Hematopoietic multipotent progenitor cell treated with erythropoietin and hydrocortisone succinate and interleukin-3 and kit ligand, for 6 days (in vitro differentiated cells): ENCODE data around the gene MBD3L3.
"Not testable (repeated sequence)": the region's sequence is repeated elsewhere in the genome, so short reads cannot be mapped to it uniquely, and the experiment has no call there.

Experiments used
- DNase-seq: peaks from one replicate; pipeline ENCODE4 v3.0.0-alpha.2; 2015

The MBD3L3 gene

GRCh38 chr19:7063339-7063738 lies 4.9 kb upstream of the MBD3L3 start:
- DNase-seq: no peak

DNA sequence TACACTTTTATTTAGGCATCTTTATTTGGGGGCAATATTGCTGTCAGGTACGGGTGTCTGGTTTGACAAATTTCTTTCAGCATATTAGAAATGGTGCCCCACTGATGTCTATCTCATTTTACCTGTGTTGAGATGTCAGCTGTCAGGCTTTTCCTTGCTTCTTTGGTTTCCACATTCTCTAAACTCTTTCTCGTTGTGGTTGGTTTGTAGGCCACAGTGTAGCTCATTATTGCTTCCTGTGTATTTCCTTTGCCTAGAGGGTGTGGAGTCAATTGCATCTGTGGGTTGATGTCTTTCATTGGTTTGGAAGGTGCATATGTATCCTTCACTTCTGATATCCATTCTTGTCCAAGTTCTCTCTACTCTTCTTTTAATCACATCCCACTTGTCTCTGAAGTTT lies 1.5 kb upstream of the MBD3L3 start:
- DNase-seq: not testable (repeated sequence)

- not testable (repeated sequence) for DNase-seq
Observed at GRCh38 chr19:7056371-7056770, 2.1 kb downstream of the MBD3L3 start.

DNA sequence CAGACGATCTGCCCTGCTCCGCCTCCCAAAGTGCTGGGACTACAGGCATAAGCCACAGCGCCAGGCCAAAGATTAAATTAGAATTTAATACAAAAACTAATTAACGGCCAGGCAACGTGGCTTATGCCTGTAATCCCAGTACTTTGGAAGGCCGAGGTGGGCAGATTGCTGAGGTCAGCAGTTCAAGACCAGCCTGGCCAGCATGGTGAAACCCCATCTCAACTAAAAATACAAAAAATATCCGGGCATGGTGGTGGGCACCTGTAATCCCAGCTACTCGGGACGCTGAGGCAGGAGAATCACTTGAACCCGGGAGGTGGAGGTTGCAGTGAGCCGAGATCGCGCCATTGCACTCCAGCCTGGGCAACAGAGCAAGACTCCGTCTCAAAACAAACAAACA lies 2.8 kb downstream of the MBD3L3 start:
- DNase-seq: not testable (repeated sequence)

GRCh38 chr19:7054635-7055368 lies 3.7 kb downstream of the MBD3L3 start:
- not testable (repeated sequence) for DNase-seq

GRCh38 chr19:7052896-7053295 lies 5.6 kb downstream of the MBD3L3 start:
- not testable (repeated sequence) for DNase-seq

DNA sequence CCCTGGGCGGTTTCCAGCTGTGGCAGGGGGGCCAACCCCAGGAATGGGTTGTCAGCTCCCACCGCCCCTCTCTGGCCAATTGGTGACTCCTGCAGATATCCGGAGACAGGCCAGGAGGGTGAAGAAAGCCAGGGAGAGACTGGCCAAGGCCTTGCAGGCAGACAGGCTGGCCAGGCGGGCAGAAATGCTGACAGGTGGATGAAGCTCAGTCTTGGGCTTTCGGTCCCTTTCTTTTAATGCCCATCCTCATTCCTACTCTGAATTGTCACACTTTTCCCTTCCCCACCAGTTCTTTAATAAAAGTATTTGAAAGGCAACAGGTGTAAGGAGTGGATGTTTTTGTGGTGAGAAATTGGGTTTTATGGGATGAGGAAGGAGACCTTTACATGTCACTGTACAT lies 7.1 kb downstream of the MBD3L3 start:
- DNase-seq: not testable (repeated sequence)

DNA sequence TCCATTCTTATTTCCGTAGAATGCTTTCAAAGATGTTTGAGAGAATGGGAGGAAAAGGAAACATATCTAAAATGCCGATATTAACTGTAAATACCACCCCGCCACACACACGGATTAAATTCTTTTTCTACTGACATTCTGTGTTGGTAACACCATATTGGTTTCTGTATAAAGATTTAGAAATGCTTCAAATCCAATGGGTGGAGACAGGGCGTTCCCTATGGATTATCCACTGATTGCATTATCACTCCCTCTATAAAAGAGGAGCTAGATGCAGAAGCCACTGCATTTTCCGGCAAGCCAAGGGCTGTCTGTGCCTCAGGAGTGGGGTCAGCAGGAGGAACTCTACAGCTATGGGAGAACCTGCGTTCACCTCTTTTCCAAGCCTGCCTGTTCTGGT lies 9.5 kb downstream of the MBD3L3 start, which contains the start of gene MBD3L2:
Gene MBD3L2, plus strand, starts transcription at position 301 of the 400 bp plus-strand sequence. Its CDS starts 53 bp downstream, at position 354.
- not testable (repeated sequence) for DNase-seq

DNA sequence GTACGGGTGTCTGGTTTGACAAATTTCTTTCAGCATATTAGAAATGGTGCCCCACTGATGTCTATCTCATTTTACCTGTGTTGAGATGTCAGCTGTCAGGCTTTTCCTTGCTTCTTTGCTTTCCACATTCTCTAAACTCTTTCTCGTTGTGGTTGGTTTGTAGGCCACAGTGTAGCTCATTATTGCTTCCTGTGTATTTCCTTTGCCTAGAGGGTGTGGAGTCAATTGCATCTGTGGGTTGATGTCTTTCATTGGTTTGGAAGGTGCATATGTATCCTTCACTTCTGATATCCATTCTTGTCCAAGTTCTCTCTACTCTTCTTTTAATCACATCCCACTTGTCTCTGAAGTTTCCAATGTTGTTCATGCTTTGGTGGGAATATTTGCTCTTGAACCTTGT lies 16.9 kb downstream of the MBD3L3 start:
- DNase-seq: not testable (repeated sequence)

GRCh38 chr19:7040079-7040478 lies 18.4 kb downstream of the MBD3L3 start, which contains the start of gene MBD3L4:
MBD3L4 (minus strand) TSS chr19:7040179; CDS start chr19:7040144, 35 bp downstream.
- DNase-seq: not testable (repeated sequence)

DNA sequence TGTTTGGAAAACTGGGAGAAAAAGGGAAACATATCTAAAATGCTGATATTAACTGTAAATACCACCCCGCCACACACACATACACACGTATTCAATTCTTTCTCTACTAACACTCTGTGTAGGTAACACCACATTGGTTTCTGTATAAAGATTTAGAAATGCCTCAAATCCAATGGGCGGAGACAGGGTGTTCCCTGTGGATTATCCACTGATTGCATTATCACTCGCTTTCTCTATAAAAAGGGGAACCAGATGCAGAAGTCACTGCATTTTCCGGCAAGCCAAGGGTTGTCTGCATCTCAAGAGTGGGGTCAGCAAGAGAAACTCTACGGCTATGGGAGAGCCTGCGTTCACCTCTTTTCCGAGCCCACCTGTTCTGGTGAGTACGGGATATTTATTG lies 28.2 kb downstream of the MBD3L3 start, which contains the start of gene MBD3L5:
Gene MBD3L5, plus strand, starts transcription at position 301 of the 400 bp plus-strand sequence. Its CDS starts 34 bp downstream, at position 335.
- DNase-seq: not testable (repeated sequence)

- not testable (repeated sequence) for DNase-seq
Observed at GRCh38 chr19:7028790-7029189, 29.7 kb downstream of the MBD3L3 start.

DNA sequence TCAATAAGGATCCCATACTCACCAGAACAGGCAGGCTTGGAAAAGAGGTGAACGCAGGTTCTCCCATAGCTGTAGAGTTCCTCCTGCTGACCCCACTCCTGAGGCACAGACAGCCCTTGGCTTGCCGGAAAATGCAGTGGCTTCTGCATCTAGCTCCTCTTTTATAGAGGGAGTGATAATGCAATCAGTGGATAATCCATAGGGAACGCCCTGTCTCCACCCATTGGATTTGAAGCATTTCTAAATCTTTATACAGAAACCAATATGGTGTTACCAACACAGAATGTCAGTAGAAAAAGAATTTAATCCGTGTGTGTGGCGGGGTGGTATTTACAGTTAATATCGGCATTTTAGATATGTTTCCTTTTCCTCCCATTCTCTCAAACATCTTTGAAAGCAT lies 37.1 kb downstream of the MBD3L3 start, which contains the start of gene MBD3L2B:
Gene MBD3L2B, minus strand, starts transcription at position 101 of the 400 bp plus-strand sequence. Its CDS starts 34 bp downstream, at position 67.
- not testable (repeated sequence) for DNase-seq

GRCh38 chr19:7018828-7019227 lies 39.6 kb downstream of the MBD3L3 start:
- DNase-seq: no peak

DNA sequence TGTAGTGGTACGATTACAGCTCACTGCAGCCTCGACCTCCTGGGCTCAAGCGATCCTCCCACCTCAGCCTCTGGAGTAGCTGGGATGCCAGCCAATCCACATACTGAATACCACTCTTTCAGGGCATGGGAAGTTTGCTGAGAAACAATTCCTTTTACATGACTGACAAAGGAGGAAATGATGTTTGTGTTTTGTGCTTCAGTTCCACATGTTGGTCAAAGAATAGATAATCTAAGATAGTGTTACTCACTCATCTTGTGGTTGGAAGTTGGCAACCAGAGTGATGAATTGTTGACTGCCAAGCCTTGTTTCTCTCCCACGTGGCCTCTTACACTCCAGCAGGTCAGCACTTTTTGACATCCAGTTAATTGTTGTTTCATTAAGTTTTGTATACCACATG lies 44.8 kb downstream of the MBD3L3 start:
- peak; percentile 73 for DNase-seq

DNA sequence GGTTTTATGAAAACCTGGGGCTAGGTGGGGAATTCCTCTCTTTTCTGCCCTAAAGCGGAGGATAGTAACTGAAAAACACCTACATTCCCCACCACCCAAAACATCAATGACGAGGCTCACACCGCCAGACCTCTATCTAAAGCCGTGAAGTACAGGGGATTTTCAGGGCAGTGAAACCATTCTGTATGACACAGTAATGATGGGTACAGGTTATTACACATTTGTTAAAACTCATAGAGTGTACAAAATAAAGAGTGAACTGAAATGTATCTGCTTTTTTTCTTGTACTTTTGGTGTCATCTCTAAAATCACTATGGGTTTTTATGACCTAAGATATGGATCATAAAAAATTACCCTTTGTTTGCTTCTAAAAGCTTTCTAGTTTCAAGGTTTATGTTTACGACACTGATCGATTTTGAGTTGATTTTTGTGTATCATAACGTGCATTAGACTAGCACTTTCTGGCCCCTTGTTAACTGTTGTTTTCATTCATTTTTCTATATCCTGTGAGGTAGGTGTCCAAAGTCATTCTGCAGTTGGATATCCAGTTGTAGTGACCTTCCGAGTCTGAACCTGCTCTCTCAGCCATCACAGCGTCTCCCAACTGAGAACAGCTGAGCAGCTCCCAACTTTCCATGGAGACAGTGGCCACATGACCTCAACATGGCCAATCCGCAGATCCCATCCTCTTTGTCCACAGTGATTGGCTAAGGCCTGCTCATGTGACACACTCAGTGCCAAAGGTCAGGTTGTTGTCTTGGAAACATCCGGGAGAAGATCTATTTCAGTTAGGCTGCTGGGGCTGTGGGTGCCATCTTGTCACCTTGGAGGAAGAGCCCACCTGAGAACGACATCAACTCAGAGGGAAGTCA lies 47.5 kb downstream of the MBD3L3 start:
- no peak for DNase-seq

GRCh38 chr19:7007859-7008258 lies 50.6 kb downstream of the MBD3L3 start:
- no peak for DNase-seq
